GM10266 (cell line): Measurements from ENCODE around the gene BRD3OS.

Experiments
- DNase-seq: peaks from one replicate; pipeline ENCODE4 v3.0.0; 2012; ENCODE audit errors: extremely low spot score
- TF ChIP-seq, protein P1 (sequence below): IDR thresholded peaks from 2 replicates; pipeline ENCODE4 v1.5.1; 2012; ENCODE audit warnings: mild to moderate bottlenecking, low read depth; ENCODE audit not compliant: control insufficient read depth, insufficient read depth; ENCODE audit errors: missing control alignments

The BRD3OS gene

DNA sequence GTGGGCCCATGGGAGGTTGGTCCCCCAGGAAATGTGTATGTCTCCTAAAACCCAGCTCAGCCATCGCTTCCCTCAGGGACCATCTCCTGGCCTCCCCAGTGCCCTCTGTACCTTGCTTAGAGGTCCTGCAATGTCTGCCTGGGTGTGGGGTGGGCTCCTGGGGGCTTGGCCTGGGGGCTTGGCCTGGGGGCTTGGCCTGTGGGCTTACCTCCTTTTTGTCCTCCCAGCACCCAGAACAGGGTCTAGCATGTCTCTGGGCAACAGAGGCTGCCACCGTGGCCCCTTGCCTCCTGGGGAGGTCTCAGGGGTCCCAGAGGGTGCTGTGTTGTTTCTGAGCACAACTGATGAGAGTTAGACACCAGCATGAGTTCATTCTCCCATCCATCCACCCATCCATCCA is 22.5 kb upstream of the BRD3OS start:
- no peak for DNase-seq
- TF ChIP-seq, protein P1, sequence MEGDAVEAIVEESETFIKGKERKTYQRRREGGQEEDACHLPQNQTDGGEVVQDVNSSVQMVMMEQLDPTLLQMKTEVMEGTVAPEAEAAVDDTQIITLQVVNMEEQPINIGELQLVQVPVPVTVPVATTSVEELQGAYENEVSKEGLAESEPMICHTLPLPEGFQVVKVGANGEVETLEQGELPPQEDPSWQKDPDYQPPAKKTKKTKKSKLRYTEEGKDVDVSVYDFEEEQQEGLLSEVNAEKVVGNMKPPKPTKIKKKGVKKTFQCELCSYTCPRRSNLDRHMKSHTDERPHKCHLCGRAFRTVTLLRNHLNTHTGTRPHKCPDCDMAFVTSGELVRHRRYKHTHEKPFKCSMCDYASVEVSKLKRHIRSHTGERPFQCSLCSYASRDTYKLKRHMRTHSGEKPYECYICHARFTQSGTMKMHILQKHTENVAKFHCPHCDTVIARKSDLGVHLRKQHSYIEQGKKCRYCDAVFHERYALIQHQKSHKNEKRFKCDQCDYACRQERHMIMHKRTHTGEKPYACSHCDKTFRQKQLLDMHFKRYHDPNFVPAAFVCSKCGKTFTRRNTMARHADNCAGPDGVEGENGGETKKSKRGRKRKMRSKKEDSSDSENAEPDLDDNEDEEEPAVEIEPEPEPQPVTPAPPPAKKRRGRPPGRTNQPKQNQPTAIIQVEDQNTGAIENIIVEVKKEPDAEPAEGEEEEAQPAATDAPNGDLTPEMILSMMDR, result no peak

DNA sequence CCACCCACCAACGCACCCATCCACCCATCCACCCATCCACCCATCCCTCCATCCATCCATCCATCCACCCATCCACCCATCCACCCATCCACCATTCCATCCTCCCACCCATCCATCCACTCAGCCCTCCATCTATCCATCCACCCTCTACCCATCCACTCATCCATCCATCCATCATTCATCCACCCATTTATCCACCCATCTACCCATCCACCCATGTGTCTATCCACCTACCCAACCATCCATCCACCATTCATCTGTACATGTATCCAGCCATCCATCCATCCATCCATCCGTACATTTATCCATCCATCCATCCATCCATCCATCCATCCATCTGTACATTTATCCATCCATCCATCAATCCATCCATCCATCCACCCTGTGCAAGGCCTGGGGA is 22.0 kb upstream of the BRD3OS start:
- TF ChIP-seq, protein P1, result no peak
- DNase-seq, result no peak

DNA sequence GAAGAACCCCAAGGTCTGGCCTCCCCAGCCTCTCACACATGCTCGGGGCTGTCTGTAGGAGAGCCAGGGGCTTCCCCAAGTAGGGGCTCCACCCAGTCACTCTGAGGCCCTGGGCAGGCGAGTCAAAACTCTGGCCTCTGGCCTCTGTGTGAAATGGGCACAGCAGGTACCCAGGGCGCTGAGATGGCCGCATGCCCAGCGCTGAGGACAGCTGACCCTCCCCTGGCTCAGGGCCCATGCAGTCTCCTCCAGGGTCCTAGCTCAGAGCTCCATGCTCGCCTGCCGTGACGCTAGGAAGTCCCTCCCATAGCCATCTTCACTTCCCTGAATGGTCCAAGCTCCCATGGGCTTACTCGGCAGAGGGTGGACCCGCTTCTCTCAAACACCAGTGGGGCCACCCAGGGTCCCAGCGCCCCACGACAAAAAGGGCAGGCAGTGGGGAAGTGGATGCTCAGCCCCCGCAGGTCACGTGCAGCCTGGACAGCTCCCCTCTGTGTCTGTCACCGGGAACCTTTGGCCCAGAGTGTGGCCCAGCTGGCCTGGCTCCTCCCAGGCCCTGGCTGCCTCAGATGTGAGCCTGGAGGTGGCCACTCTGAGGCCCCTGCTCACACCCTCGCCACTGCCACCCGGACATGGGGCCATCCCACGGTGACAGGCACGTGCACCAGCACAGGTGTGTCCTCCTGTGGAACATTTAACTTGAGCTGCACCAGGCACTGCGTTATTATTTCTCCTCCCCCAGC is 21.0 kb upstream of the BRD3OS start:
- TF ChIP-seq, protein P1, result no peak
- DNase-seq, result no peak

DNA sequence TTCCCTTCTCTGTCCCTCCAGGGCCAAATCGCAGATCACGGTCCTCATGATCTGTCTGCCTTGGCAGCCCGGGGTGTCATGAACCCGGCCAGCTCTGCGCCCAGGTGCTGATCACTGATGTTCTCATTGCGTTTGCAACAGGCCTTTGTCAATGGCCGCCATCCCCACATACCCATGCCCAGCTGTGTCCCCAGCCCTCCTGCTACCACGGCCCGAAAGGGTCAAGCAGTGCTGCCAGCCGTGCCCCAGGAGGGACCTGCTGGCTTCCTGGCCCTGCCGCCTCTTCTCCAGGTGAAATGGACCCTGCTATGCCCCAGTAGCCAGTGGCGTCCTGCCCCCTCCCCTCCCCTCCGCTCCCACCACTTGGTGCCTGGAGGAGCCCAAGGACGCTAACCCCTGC is 20.4 kb upstream of the BRD3OS start:
- no peak for DNase-seq
- TF ChIP-seq, protein P1, result no peak

DNA sequence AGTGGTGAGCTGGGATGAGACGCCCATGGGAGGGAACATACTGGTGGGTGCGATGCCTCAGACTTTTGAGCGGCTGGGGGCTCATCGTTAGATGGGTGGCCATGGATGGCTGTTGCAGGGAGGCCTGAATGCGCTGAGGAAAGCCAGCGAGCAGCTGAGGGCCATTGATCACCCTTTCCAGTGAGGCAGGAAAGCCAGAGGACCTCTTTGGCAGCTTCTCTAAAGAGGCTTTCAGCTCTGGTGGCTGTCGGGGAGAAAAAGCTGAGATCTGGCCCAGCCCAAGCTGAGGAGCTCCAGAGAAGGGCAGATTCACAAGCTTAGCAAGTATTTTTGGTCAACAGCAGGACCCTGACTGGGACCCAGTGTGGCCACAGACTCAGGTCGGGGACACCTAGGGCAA is 19.9 kb upstream of the BRD3OS start:
- no peak for DNase-seq
- TF ChIP-seq, protein P1, result no peak

DNA sequence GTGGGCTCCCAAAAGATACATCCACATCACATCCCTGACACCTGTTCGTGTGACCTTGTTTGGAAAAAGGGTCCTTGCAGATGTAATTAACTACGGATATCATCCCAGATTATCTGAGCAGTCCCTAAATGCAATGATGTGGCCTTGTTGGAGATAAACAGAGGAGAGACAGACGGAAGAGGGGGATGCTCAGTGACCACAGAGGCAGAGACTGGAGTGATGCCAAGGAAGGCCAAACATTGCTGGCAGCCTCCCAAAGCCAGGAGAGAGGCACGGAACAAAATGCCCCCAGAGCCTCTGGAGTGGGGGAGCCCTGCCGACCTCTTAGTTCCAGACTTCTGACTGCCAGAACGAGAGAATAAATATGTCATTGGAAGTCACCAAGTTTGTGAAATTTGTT is 18.1 kb upstream of the BRD3OS start:
- TF ChIP-seq, protein P1, result no peak
- no peak for DNase-seq

DNA sequence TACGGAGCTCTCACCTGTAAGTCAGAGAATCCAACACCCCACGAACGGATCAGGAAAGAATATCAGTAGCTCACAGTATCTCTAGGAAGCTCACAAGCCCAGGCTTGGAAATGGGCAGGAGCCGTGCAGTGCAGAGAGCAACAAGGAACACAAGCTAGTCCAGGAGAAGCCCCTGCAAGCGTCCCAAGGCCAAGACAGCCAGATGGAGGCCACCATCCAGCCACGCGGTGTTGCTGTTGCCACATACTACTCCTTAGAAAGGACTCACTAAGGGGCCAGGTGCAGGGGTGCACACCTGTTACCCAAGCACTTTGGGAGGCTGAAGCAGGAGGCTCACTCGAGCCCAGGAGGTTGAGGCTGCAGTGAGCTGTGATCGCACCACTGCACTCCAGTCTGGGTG is 17.7 kb upstream of the BRD3OS start:
- TF ChIP-seq, protein P1, result no peak

More for the DNA sequence above, 17.7 kb upstream of the BRD3OS start:
- no peak for DNase-seq
